ENCODE measurements around the gene ANTXRL. TPM values are rescaled to one million over a fixed set of nuclear protein-coding genes. Genes with fewer than 3 reads are reported as not detected.
"Not testable (repeated sequence)": the region's sequence is repeated elsewhere in the genome, so short reads cannot be mapped to it uniquely, and the experiment has no call there.

ANTXRL gene
- total RNA-seq, 1 donor from 2014 or later = not detected

- no peaks in the 10 kb centered on the region for H3K36me3 ChIP-seq (ENCODE audit: insufficient read depth, low read length)
- TF ChIP-seq EZH2 (IDR thresholded peaks at IDR 0.05; ENCODE audit: insufficient read depth, low read length) (no peak), CTCF (IDR thresholded peaks at IDR 0.05; ENCODE audit: insufficient read depth, low read depth, low read length) (no peak)
- Mint-ChIP-seq H3K36me3 (ENCODE audit: low read depth, unreplicated experiment) (no peaks in the 10 kb centered on the region), H3K9me3 (ENCODE audit: unreplicated experiment) (no peaks in the 10 kb centered on the region), H3K4me3 (ENCODE audit: unreplicated experiment) (no peak overlapping the region), H3K27me3 (ENCODE audit: low read depth, unreplicated experiment) (peaks cover 34% of the 10 kb centered on the region), H3K4me1 (ENCODE audit: low read depth, unreplicated experiment) (no peaks in the 10 kb centered on the region), H3K27ac (ENCODE audit: unreplicated experiment) (no peak overlapping the region)
- no peaks in the 10 kb centered on the region for H3K4me1 ChIP-seq (ENCODE audit: insufficient read depth, low read length)
- H3K79me2 ChIP-seq (ENCODE audit: insufficient read depth, low read length) = no peaks in the 10 kb centered on the region
- H3K27ac ChIP-seq (ENCODE audit: low read depth, low read length) = no peak overlapping the region
- H4K20me1 ChIP-seq (ENCODE audit: insufficient read depth, low read length) = no peaks in the 10 kb centered on the region
- H3K27me3 ChIP-seq (ENCODE audit: insufficient read depth, low read length) = peaks cover 12% of the 10 kb centered on the region
- no peaks in the 10 kb centered on the region for H3K9me3 ChIP-seq (ENCODE audit: insufficient read depth, low read depth, low read length)
- no peak for DNase-seq (ENCODE audit: low read depth)
- H3K4me3 ChIP-seq (ENCODE audit: insufficient read depth, low read depth, low read length) = no peak overlapping the region
- H3K4me2 ChIP-seq (ENCODE audit: low read length) = no peak overlapping the region
- H2AFZ ChIP-seq (ENCODE audit: low read depth, low read length) = no peak overlapping the region
- no peak overlapping the region for H3K9ac ChIP-seq (ENCODE audit: low read length)
- FAIRE-seq = no peak
Observed at GRCh38 chr10:46277840-46278239, 9.0 kb upstream of the ANTXRL start.

- H3K9ac ChIP-seq (ENCODE audit: low read length); DNase-seq (ENCODE audit: low read depth): not testable (repeated sequence)
- H2AFZ ChIP-seq (ENCODE audit: low read depth, low read length) = peak overlapping the region; percentile 52
Observed at GRCh38 chr10:46282421-46282831, 4.4 kb upstream of the ANTXRL start.

GRCh38 chr10:46282842-46283574 is 3.8 kb upstream of the ANTXRL start:
- peaks cover 4% of the 10 kb centered on the region for H3K9me3 Mint-ChIP-seq (ENCODE audit: unreplicated experiment)
- FAIRE-seq (no peak), DNase-seq (ENCODE audit: low read depth) (peak; percentile 56)
- Histone ChIP-seq H3K36me3 (ENCODE audit: insufficient read depth, low read length) (no peaks in the 10 kb centered on the region), H3K27me3 (ENCODE audit: insufficient read depth, low read length) (peaks cover 15% of the 10 kb centered on the region), H3K4me2 (ENCODE audit: low read length) (peak overlapping the region; percentile 77), H3K9ac (ENCODE audit: low read length) (no peak overlapping the region), H3K79me2 (ENCODE audit: insufficient read depth, low read length) (no peaks in the 10 kb centered on the region), H3K4me1 (ENCODE audit: insufficient read depth, low read length) (peaks cover 3% of the 10 kb centered on the region), H3K9me3 (ENCODE audit: insufficient read depth, low read depth, low read length) (no peaks in the 10 kb centered on the region), H4K20me1 (ENCODE audit: insufficient read depth, low read length) (no peaks in the 10 kb centered on the region), H3K4me3 (ENCODE audit: insufficient read depth, low read depth, low read length) (peak overlapping the region; percentile 17), H3K27ac (ENCODE audit: low read depth, low read length) (no peak overlapping the region), H2AFZ (ENCODE audit: low read depth, low read length) (peak overlapping the region; percentile 52)
- no peak overlapping the region for H3K27ac Mint-ChIP-seq (ENCODE audit: unreplicated experiment)
- peak; percentile 45 for TF ChIP-seq EZH2 (IDR thresholded peaks at IDR 0.05; ENCODE audit: insufficient read depth, low read length)
- no peak for TF ChIP-seq CTCF (IDR thresholded peaks at IDR 0.05; ENCODE audit: insufficient read depth, low read depth, low read length)
- H3K4me1 Mint-ChIP-seq (ENCODE audit: low read depth, unreplicated experiment) = peaks cover 6% of the 10 kb centered on the region
- no peaks in the 10 kb centered on the region for H3K36me3 Mint-ChIP-seq (ENCODE audit: low read depth, unreplicated experiment)
- H3K27me3 Mint-ChIP-seq (ENCODE audit: low read depth, unreplicated experiment) = peaks cover 35% of the 10 kb centered on the region
- H3K4me3 Mint-ChIP-seq (ENCODE audit: unreplicated experiment) = no peak overlapping the region

More at GRCh38 chr10:46282421-46282831, 4.4 kb upstream of the ANTXRL start:
- H3K4me1 Mint-ChIP-seq (ENCODE audit: low read depth, unreplicated experiment); H3K4me3 ChIP-seq (ENCODE audit: insufficient read depth, low read depth, low read length); H3K27ac Mint-ChIP-seq (ENCODE audit: unreplicated experiment); H3K4me1 ChIP-seq (ENCODE audit: insufficient read depth, low read length); H3K27ac ChIP-seq (ENCODE audit: low read depth, low read length); H3K36me3 Mint-ChIP-seq (ENCODE audit: low read depth, unreplicated experiment); H3K9me3 Mint-ChIP-seq (ENCODE audit: unreplicated experiment); H3K36me3 ChIP-seq (ENCODE audit: insufficient read depth, low read length); H3K9me3 ChIP-seq (ENCODE audit: insufficient read depth, low read depth, low read length); H4K20me1 ChIP-seq (ENCODE audit: insufficient read depth, low read length); FAIRE-seq; H3K79me2 ChIP-seq (ENCODE audit: insufficient read depth, low read length): not testable (repeated sequence)
- H3K4me3 Mint-ChIP-seq (ENCODE audit: unreplicated experiment) = peak overlapping the region; percentile 77
- peaks cover 15% of the 10 kb centered on the region for H3K27me3 ChIP-seq (ENCODE audit: insufficient read depth, low read length)
- H3K4me2 ChIP-seq (ENCODE audit: low read length) = peak overlapping the region; percentile 77
- peaks cover 34% of the 10 kb centered on the region for H3K27me3 Mint-ChIP-seq (ENCODE audit: low read depth, unreplicated experiment)

Data from astrocyte (in vitro differentiated cells and primary cell).